DMS114 treated with DMSO at 0.1 percent for 48 hours (cell line): ENCODE results near the gene RBM38.

Experiments
- DNase-seq: peaks from one replicate; lab custom pipeline; 2025; ENCODE audit not compliant: unreplicated experiment; lab: John Stamatoyannopoulos, UW

Gene RBM38

GRCh38 chr20:57389695-57390603 lies 1.2 kb upstream of the RBM38 start:
- no peak for DNase-seq

DNA sequence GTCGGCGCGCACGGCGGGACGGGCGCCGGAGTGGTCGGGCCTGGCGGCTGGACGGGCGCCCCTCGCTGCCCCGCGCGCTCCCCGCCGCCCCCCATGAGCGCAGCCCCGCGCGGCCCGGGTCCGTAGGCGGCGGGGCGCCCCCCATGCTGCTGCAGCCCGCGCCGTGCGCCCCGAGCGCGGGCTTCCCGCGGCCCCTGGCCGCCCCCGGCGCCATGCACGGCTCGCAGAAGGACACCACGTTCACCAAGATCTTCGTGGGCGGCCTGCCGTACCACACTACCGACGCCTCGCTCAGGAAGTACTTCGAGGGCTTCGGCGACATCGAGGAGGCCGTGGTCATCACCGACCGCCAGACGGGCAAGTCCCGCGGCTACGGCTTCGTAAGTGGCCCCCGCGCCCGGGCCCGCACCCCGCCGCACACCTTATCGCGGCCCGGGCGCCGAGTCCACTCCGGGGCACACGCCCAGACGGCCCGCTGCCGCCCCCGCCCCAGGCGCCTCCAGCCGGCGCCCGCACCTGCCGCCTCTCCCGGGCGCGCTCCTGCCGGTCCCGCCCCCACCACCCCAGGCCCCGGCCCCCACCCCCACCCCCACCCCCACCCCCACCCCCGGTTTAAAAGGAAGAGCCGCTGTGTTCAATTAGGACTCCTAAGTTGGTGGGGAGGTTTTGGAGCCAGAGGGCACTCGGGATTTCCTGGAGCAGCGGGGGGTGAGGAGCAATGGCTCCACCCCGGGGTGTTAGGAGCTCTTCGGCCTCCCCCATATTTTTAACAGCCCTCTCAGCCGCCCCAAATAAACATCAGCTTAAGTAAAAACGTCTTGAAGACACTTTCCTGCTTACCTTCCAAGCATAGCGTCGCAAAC lies 474 bp downstream of the RBM38 start:
- no peak for DNase-seq

GRCh38 chr20:57392512-57393271 lies 1.5 kb downstream of the RBM38 start:
- DNase-seq = no peak

DNA sequence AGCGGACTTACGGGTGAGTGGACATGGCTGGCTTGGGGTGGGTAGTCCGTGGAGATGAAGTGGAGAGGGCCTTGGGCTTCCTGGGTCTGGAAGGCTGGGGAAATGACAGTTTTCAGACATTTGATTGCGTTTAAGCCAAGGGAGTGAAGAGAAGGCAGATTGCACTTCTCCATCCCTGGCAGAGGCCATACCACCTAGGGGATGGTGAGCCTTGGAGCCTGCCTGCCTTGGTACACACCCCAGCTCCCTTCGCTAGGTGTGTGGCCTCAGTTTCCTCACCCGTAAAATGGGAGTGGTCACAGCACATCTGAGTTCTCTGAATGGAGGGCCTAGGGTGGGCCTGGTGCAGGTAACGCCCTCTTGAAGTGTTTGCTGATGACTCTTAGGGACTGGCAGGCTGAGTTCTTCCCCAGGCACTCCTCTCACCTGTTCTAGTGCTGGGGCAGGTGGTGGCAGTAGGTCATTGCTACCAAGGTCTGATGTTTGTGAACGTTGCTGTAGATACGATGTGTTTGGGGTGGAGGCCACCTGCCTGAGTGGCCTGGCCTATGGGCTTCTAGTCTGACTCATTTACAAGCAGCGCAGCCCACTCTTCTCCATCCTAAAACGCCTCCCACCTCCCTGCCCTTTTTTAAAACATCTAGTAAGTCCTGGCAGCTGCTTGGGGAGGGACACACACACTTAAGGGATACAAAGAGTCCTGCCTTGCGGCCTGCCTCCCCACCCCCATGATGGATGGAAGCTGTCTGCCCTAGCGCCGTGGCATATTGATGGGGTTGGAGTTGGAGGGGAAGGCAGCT lies 2.3 kb downstream of the RBM38 start:
- DNase-seq = no peak

DNA sequence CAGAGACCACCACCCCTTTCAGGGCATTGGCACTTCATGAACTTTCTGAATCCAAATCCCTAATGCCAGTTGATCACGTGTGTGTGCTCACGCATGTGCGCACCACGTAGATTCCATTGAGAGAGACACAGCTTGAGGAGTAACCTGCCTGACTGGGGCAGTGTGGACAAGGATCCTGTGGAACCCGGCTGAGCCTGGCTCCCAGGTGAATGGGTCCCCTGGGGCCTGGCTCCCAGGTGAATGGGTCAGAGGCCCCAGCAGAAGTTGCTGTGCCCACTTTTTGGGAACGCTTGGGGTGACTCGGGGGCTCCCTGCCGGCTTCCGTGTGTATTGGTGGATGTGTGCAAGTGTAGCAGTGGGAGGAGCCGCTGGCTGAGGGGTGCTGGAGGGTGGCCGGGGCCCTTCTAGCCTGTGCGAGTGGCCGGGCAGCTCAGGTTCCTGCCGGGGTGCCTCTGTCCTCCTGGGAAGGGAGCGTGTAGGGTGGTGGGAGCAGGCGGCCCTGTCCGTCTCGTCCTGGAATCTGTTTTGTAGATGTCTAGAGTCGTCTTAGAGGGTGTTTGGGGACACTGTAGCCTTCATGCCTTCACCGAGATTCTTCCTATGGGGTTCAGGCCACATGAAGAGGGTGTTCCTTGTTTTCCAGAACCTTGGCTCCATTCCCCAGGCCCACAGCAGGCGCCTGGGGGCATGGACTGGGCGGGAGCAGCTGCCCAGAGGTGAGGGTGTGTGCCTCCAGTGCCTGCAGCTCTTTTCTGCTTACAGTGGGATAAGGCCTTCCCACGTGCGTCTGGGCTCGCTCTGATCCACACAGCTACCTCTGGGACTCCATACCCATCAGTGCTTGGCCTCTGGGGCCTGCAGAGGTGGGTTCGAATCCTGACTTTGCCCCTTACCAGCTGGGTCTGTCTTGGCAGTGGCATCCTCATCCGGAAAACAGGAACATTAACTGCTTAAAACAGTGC lies 3.2 kb downstream of the RBM38 start:
- DNase-seq = no peak

GRCh38 chr20:57395111-57395966 lies 4.1 kb downstream of the RBM38 start:
- DNase-seq = no peak

GRCh38 chr20:57396212-57396983 lies 5.2 kb downstream of the RBM38 start:
- no peak for DNase-seq

- DNase-seq = no peak
These were observed 5.9 kb downstream of the RBM38 start for GRCh38 chr20:57396984-57397692.

DNA sequence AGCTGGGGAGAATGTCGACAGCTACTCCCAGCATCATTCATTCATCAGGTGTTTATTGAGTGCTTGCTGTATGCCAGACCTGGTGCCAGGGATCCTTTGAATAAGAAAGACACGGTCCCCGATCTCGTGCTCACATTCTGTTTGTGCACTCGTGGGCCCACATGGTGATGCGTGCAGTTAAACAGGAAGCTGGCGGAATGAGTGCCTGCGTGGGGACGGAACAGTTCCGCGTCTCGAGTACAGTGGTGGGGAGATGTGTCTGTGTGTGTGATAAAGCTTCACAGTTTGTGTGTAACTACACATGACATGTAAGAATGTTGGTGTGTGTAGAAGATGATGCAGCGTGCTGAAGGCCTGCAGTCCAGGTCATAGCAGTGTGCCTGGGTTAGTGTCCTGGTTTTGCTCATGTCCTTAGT lies 6.5 kb downstream of the RBM38 start:
- DNase-seq = no peak

GRCh38 chr20:57398231-57398821 lies 7.1 kb downstream of the RBM38 start:
- DNase-seq = no peak

DNA sequence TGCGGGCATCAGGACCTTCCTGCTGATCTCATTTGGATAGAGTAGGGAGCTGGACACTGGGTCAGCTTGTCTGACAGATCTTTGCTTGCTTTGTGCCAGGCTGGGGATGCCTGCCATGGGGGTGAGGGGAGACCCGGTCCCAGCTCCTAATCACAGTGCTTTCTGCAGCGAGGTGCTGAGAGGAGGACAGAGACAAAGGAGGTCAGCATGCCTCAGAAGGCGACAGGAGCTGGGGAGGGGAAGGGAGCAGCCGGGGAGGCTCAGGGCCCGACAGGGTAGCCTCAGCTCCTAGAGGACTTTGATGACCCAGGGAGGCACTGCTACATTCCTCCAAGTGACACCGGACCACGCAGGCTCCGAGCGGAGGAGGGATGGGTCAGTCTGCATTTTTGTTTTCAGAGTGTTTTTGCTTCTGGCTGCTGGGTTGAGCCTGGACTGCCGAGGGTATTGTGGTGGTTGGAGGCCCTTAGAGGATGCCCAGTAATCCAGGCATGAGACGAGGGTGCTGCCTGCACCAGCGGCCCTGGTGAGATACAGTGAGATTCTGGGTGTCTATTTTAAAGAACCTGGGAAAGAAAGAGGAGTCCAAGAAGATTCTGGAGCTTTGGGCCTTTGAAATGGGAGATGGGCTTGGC lies 7.8 kb downstream of the RBM38 start:
- DNase-seq = no peak

- DNase-seq = no peak
These were observed 8.5 kb downstream of the RBM38 start for GRCh38 chr20:57399587-57400155.

DNA sequence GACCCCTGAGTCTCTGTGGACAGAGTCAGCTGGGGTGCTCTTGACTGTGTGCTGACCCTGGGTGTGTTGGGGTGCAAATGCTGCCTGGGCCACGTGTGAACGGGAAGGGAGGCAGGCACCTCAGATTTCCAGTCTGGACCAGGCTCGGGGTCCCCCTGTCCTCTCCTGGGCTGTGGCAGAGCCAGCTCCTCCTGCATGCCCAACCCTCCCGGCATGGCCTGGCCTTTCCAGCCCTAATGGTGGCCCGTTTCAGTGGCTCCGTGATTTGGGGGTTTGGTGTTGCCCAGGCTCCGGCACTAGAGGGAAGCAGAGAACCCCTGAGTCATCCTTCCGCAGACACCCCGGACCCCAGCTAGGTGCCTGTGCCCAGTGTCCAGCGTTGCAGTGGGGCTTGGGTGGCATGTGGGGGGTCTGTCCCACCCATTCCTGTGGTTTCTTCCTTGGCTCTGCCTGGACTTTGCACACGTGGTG lies 9.1 kb downstream of the RBM38 start:
- no peak for DNase-seq

DNA sequence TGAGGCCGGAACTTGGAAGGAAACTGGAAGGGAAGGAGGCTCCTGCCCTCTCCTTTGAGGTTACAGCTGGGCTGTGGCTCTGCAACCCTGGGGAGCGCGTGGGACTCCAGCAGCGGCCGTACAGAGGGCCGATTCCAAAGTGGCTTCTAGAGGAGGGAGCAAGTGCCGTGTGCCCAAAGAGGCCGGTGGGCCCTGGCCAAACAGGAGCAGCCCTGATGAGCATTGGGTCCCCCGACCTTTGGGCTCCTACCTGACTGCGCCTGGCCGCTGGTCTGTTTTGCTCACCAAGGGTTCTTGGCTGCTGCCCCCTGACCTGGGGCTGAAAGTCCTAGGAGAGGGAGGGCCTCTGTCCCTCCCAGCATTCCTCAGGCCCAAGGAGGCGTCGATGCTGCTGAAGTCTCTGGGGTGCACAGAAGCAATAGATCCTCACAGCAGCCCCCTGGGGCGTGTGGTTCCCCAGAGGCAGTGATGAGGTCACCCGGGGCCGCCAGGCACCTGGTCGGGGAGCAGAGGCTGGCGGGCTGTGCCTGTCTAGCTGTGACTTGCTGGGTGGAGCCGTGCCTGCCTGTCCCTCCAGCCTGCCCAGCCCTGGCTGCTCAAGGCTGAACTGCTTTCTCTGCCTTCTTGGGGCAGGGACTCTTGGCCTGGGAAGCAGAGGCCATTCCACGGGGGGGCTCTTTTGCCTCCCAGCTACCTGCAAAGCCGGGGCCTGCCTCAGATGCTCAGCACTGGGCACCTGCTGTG lies 9.8 kb downstream of the RBM38 start:
- no peak for DNase-seq

- DNase-seq = no peak
These were observed 10.3 kb downstream of the RBM38 start for GRCh38 chr20:57401565-57401918.
